HepG2 (cell line): ENCODE measurements around the gene TUBB4B. TPM values are rescaled to one million over a fixed set of nuclear protein-coding genes. Genes with fewer than 3 reads are reported as not detected.

Source experiments
- CHD2 ChIP-seq: IDR thresholded peaks from 2 replicates; pipeline ENCODE4 v1.6.1; 2011; ENCODE audit warnings: low read depth, low read length, improper control_type of control experiment
- CHD4 ChIP-seq: fragments of 200-600 bp; sonication (generic); IDR thresholded peaks from 2 replicates; pipeline ENCODE4 v1.7.0; 2017; ENCODE audit warnings: mild to moderate bottlenecking, low read length, borderline replicate concordance
- GATAD1 ChIP-seq: IDR thresholded peaks from 2 replicates; pipeline ENCODE4 v1.6.1; 2016; ENCODE audit warnings: missing genetic modification reagents, missing compliant biosample characterization
- HNF4G ChIP-seq, 2 experiments: sonication (generic) in 1 of 2; formaldehyde crosslinking in 1 of 2; IDR thresholded peaks; 2 replicates each; pipeline versions ENCODE4 v1.4.0 to v1.6.1; 2011 to 2020; ENCODE audit warnings: borderline replicate concordance in 2 of 2, low read depth in 2 of 2, mild to moderate bottlenecking in 2 of 2, low read length in 1 of 2, missing genetic modification reagents in 1 of 2, moderate library complexity in 1 of 2
- HNRNPL ChIP-seq: fragments of 200-400 bp; formaldehyde crosslinking; IDR thresholded peaks from 2 replicates; pipeline ENCODE4 v1.6.1; 2017; ENCODE audit warnings: mild to moderate bottlenecking, low read depth, low read length
- HOXA3 ChIP-seq: sonication (generic); formaldehyde crosslinking; IDR thresholded peaks from 2 replicates; pipeline ENCODE4 v1.5.0; 2020; ENCODE audit warnings: missing genetic modification reagents
- IRF2 ChIP-seq: IDR thresholded peaks from 2 replicates; pipeline ENCODE4 v1.6.1; 2018; ENCODE audit warnings: missing genetic modification reagents, missing compliant biosample characterization
- SETDB1 ChIP-seq: sonication (generic); formaldehyde crosslinking; IDR thresholded peaks from 2 replicates; pipeline ENCODE4 v1.5.1; 2020; ENCODE audit warnings: missing genetic modification reagents, mild to moderate bottlenecking, borderline replicate concordance
- ZBTB20 ChIP-seq: sonication (generic); formaldehyde crosslinking; IDR thresholded peaks from 2 replicates; pipeline ENCODE4 v1.8.1; 2023; ENCODE audit warnings: missing genetic modification reagents, low read depth, mild to moderate bottlenecking, borderline replicate concordance
- ZNF230 ChIP-seq: sonication (generic); formaldehyde crosslinking; IDR thresholded peaks from 2 replicates; pipeline ENCODE4 v1.4.0; 2020; ENCODE audit warnings: mild to moderate bottlenecking, missing genetic modification reagents
- ZNF234 ChIP-seq: sonication (generic); formaldehyde crosslinking; conservative IDR thresholded peaks from 2 replicates; pipeline ENCODE4 v1.5.1; 2020; ENCODE audit warnings: mild to moderate bottlenecking, missing genetic modification reagents
- ZNF282 ChIP-seq: fragments of 450-650 bp; IDR thresholded peaks from 2 replicates; pipeline ENCODE4 v1.6.1; 2018; ENCODE audit not compliant: partially characterized antibody
- ZNF326 ChIP-seq: sonication (generic); formaldehyde crosslinking; IDR thresholded peaks from 2 replicates; pipeline ENCODE4 v1.4.0; 2020; ENCODE audit warnings: missing genetic modification reagents, borderline replicate concordance
- ZNF543 ChIP-seq: sonication (generic); formaldehyde crosslinking; IDR thresholded peaks from 2 replicates; pipeline ENCODE4 v1.4.0; 2020; ENCODE audit warnings: mild to moderate bottlenecking, missing genetic modification reagents
- polyA plus RNA-seq, 8 experiments: library from polyadenylated mRNA; depleted of rRNA in 3 of 8; stranded (reverse) in 7 of 8; unstranded in 1 of 8; fragments of >200 nt; fragmentation: Illumina TruSeq in 4 of 8; extraction: Trizol in 4 of 8; gene quantifications; 2 replicates each; pipeline versions ENCODE4 v1.2.1 to v1.2.3, GENCODE V29; 2011 to 2016; ENCODE audit warnings: low read depth in 4 of 8, missing spikeins in 1 of 8, mixed read lengths in 1 of 8; ENCODE audit not compliant: insufficient read depth in 1 of 8
- total RNA-seq, 5 experiments: library from RNA; depleted of rRNA; stranded (reverse); fragments of >200 nt; fragmentation: Illumina TruSeq; extraction: Trizol; gene quantifications; 2 replicates each; pipeline ENCODE4 v1.2.3, GENCODE V29; 2016; ENCODE audit warnings: low read depth in 1 of 5
- TF ChIP-seq, protein P1 (sequence below): sonication (generic); formaldehyde crosslinking; IDR thresholded peaks from 2 replicates; pipeline ENCODE4 v1.8.1; 2023; ENCODE audit warnings: mild to moderate bottlenecking, missing genetic modification reagents
- TF ChIP-seq, protein P2 (sequence below): sonication (generic); formaldehyde crosslinking; conservative IDR thresholded peaks from 2 replicates; pipeline ENCODE4 v1.4.0; 2020; ENCODE audit warnings: mild to moderate bottlenecking, missing genetic modification reagents, moderate library complexity
- TF ChIP-seq, protein P3 (sequence below): sonication (generic); formaldehyde crosslinking; IDR thresholded peaks from 2 replicates; pipeline ENCODE4 v1.9.0; 2022; ENCODE audit warnings: low read depth, missing genetic modification reagents
- TF ChIP-seq, protein P4 (sequence below): sonication (generic); formaldehyde crosslinking; conservative IDR thresholded peaks from 2 replicates; pipeline ENCODE4 v1.8.0; 2022; ENCODE audit warnings: missing genetic modification reagents

The TUBB4B gene
- total and polyA plus RNA-seq, 2 of the 13 experiments (the other 11 are each of a cell fraction or from before 2014, with no cell fraction given), result 182 to 412 TPM

DNA sequence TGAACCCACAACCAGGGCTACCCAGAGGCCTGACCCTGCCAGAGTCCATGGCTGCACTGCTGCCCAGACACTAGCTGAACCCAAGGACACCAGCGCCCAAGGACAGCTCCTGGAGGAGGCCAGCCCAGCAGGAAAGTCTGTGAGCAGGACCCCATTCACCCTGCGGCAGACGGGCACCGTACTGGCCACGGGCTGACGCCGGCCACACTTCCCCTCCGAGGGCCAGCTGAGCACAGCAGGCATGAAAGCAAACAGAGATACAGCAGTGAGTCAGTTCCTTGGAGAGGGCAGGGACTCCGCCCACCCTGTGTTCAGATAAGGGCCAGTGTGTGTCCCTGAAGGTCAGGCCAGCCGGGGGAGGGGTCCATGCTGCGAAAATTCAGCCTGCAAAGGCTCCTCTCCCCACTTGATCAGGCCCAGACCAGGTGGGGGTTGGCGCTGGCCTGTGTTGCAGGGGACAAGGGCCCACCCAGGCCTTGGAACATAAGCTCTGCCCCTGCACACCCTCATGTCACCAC is 22.3 kb upstream of the TUBB4B start (continued):
- no peak for TF ChIP-seq ZNF543 (CRISPR knock-in tag)
- TF ChIP-seq ZNF282, result no peak
- no peak for TF ChIP-seq SETDB1 (CRISPR knock-in tag)
- TF ChIP-seq GATAD1 (CRISPR knock-in tag), result peak; percentile 75
- TF ChIP-seq, protein P1, sequence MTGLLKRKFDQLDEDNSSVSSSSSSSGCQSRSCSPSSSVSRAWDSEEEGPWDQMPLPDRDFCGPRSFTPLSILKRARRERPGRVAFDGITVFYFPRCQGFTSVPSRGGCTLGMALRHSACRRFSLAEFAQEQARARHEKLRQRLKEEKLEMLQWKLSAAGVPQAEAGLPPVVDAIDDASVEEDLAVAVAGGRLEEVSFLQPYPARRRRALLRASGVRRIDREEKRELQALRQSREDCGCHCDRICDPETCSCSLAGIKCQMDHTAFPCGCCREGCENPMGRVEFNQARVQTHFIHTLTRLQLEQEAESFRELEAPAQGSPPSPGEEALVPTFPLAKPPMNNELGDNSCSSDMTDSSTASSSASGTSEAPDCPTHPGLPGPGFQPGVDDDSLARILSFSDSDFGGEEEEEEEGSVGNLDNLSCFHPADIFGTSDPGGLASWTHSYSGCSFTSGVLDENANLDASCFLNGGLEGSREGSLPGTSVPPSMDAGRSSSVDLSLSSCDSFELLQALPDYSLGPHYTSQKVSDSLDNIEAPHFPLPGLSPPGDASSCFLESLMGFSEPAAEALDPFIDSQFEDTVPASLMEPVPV (CRISPR knock-in tag), result no peak; the same call in 1 of the 2 replicates
- TF ChIP-seq, protein P2, sequence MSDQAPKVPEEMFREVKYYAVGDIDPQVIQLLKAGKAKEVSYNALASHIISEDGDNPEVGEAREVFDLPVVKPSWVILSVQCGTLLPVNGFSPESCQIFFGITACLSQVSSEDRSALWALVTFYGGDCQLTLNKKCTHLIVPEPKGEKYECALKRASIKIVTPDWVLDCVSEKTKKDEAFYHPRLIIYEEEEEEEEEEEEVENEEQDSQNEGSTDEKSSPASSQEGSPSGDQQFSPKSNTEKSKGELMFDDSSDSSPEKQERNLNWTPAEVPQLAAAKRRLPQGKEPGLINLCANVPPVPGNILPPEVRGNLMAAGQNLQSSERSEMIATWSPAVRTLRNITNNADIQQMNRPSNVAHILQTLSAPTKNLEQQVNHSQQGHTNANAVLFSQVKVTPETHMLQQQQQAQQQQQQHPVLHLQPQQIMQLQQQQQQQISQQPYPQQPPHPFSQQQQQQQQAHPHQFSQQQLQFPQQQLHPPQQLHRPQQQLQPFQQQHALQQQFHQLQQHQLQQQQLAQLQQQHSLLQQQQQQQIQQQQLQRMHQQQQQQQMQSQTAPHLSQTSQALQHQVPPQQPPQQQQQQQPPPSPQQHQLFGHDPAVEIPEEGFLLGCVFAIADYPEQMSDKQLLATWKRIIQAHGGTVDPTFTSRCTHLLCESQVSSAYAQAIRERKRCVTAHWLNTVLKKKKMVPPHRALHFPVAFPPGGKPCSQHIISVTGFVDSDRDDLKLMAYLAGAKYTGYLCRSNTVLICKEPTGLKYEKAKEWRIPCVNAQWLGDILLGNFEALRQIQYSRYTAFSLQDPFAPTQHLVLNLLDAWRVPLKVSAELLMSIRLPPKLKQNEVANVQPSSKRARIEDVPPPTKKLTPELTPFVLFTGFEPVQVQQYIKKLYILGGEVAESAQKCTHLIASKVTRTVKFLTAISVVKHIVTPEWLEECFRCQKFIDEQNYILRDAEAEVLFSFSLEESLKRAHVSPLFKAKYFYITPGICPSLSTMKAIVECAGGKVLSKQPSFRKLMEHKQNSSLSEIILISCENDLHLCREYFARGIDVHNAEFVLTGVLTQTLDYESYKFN (CRISPR knock-in tag), result peak; percentile 58; the same call in 1 of the 2 replicates
- no peak for TF ChIP-seq ZNF234 (CRISPR knock-in tag)
- TF ChIP-seq ZNF230 (CRISPR knock-in tag), result no peak
- TF ChIP-seq, protein P3, sequence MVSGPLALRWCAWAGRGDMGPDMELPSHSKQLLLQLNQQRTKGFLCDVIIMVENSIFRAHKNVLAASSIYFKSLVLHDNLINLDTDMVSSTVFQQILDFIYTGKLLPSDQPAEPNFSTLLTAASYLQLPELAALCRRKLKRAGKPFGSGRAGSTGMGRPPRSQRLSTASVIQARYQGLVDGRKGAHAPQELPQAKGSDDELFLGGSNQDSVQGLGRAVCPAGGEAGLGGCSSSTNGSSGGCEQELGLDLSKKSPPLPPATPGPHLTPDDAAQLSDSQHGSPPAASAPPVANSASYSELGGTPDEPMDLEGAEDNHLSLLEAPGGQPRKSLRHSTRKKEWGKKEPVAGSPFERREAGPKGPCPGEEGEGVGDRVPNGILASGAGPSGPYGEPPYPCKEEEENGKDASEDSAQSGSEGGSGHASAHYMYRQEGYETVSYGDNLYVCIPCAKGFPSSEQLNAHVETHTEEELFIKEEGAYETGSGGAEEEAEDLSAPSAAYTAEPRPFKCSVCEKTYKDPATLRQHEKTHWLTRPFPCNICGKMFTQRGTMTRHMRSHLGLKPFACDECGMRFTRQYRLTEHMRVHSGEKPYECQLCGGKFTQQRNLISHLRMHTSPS (CRISPR knock-in tag), result peak; percentile 91
- TF ChIP-seq CHD2, result no peak
- TF ChIP-seq ZBTB20 (CRISPR knock-in tag), result no peak
- TF ChIP-seq CHD4, result no peak
- TF ChIP-seq HNF4G (IDR thresholded peaks at IDR 0.05; ENCODE audit: borderline replicate concordance, low read depth, low read length), result no peak
- no peak for TF ChIP-seq HNF4G (CRISPR knock-in tag; IDR thresholded peaks at IDR 0.05; ENCODE audit: borderline replicate concordance, low read depth)
- no peak for TF ChIP-seq ZNF326
- TF ChIP-seq, protein P4, sequence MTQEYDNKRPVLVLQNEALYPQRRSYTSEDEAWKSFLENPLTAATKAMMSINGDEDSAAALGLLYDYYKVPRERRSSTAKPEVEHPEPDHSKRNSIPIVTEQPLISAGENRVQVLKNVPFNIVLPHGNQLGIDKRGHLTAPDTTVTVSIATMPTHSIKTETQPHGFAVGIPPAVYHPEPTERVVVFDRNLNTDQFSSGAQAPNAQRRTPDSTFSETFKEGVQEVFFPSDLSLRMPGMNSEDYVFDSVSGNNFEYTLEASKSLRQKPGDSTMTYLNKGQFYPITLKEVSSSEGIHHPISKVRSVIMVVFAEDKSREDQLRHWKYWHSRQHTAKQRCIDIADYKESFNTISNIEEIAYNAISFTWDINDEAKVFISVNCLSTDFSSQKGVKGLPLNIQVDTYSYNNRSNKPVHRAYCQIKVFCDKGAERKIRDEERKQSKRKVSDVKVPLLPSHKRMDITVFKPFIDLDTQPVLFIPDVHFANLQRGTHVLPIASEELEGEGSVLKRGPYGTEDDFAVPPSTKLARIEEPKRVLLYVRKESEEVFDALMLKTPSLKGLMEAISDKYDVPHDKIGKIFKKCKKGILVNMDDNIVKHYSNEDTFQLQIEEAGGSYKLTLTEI (CRISPR knock-in tag), result no peak
- TF ChIP-seq HNRNPL, result peak; percentile 95
- peak; percentile 45; the same call in 1 of the 2 replicates for TF ChIP-seq HOXA3
- peak; percentile 76; the same call in 1 of the 2 replicates for TF ChIP-seq IRF2 (CRISPR knock-in tag)
